SJCRH30 (cell line): ENCODE results near the gene QPCT. TPM values are rescaled to one million over a fixed set of nuclear protein-coding genes. Genes with fewer than 3 reads are reported as not detected.

ENCODE experiments used
- DNase-seq, 2 experiments: peaks; one replicate each; pipeline ENCODE4 v3.0.0-alpha.2; 2015 to 2020
- H3K27ac ChIP-seq: fragments of 250-450 bp; sonication (Bioruptor Pico); 2 replicates; pipeline ENCODE4 v1.5.1; 2020; ENCODE audit warnings: mild to moderate bottlenecking, moderate library complexity
- H3K27me3 ChIP-seq: fragments of 250-450 bp; sonication (Bioruptor Pico); 2 replicates; pipeline ENCODE4 v1.5.1; 2020; ENCODE audit warnings: mild to moderate bottlenecking, moderate library complexity
- H3K36me3 ChIP-seq: fragments of 250-450 bp; sonication (Bioruptor Pico); 2 replicates; pipeline ENCODE4 v1.5.1; 2020; ENCODE audit warnings: mild to moderate bottlenecking, moderate library complexity
- H3K4me1 ChIP-seq: fragments of 250-450 bp; sonication (Bioruptor Pico); 2 replicates; pipeline ENCODE4 v1.5.1; 2020; ENCODE audit warnings: mild to moderate bottlenecking, moderate library complexity
- H3K4me3 ChIP-seq: fragments of 250-450 bp; sonication (Bioruptor Pico); 2 replicates; pipeline ENCODE4 v1.5.1; 2020; ENCODE audit warnings: mild to moderate bottlenecking, moderate library complexity
- H3K9me3 ChIP-seq: fragments of 250-450 bp; sonication (Bioruptor Pico); replicated peaks from 2 replicates; pipeline ENCODE4 v1.5.1; 2020; ENCODE audit warnings: mild to moderate bottlenecking, moderate library complexity
- total RNA-seq: library from RNA; depleted of rRNA; stranded (reverse); fragments of >200 nt; shearing (Covaris generic); gene quantifications from 2 replicates; pipeline ENCODE4 v1.2.3, GENCODE V29; 2014

QPCT gene
- total RNA-seq, 1 experiment from 2014 or later, result 3.1 TPM

GRCh38 chr2:37319754-37320609 is 24.4 kb upstream of the QPCT start:
- H3K4me1 ChIP-seq, result peaks cover 15% of the 10 kb centered on the region
- H3K27me3 ChIP-seq, result no peaks in the 10 kb centered on the region
- no peaks in the 10 kb centered on the region for H3K9me3 ChIP-seq
- peaks cover 21% of the 10 kb centered on the region for H3K36me3 ChIP-seq
- no peak for DNase-seq
- no peak overlapping the region for H3K27ac ChIP-seq
- H3K4me3 ChIP-seq, result no peak overlapping the region

DNA sequence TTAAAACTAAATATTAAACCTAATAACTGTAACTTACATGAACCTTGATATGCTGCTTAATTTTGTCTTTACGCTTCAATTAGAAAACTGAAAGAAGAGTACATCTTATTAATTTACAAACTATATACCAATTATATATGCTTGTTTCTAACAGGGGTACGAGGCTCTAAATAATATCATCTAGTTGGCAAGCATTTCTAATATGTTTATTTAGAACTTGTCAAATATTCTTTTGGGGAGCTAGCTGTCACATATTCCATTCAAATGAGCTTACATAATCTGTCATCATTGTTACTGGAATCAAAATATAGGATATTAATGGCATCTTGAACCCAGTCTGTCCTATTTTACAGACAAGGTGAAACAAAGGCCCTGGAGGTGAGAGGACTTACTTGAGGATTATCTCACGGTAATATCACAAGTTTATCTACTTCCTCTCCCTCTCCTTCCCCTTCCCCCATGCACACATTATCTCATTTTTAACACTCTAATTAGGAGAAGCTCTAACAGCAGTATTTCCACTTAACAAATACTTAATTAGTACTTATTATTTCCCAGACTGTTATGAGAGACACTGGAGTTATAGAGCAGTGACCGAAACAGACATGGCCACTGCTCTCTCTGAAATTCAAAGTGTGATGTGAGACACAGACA is 23.3 kb upstream of the QPCT start:
- peaks cover 11% of the 10 kb centered on the region for H3K36me3 ChIP-seq
- H3K4me1 ChIP-seq, result peaks cover 15% of the 10 kb centered on the region
- no peak overlapping the region for H3K27ac ChIP-seq
- no peak for DNase-seq
- no peak overlapping the region for H3K4me3 ChIP-seq
- no peaks in the 10 kb centered on the region for H3K27me3 ChIP-seq
- H3K9me3 ChIP-seq, result no peaks in the 10 kb centered on the region

DNA sequence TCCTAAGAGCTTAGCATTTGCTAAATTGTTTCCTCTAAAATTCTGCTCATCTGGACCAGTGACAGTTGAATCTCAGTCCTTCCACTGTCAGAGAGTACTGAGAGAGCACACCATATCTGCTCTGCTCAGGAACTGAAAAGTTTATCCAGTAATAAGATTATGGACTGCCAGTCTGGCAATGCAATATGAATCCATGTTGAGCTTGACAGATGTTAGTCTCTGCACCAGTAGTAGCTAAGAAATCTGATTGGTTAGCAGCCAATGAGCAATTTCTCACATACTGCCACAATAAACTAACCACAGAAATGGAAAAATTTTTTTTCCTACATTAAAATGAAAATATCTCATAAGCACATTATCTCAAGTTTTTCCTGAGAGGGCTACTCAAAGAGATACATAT is 22.1 kb upstream of the QPCT start:
- peaks cover 15% of the 10 kb centered on the region for H3K4me1 ChIP-seq
- no peaks in the 10 kb centered on the region for H3K9me3 ChIP-seq
- no peak overlapping the region for H3K4me3 ChIP-seq
- H3K27me3 ChIP-seq, result no peaks in the 10 kb centered on the region
- no peak overlapping the region for H3K27ac ChIP-seq
- DNase-seq, result peak in 1 of 2 experiments; percentile 42
- H3K36me3 ChIP-seq, result 0 out of 2 replicates have a peak, but pooled peaks cover 3% of the 10 kb centered on the region

GRCh38 chr2:37323176-37323780 is 21.2 kb upstream of the QPCT start:
- DNase-seq, result peak in 1 of 2 experiments; percentile 23

GRCh38 chr2:37323781-37324535 is 20.5 kb upstream of the QPCT start:
- H3K4me3 ChIP-seq, result peak overlapping the region; percentile 85
- peak; percentile 29 to 61 for DNase-seq
- H3K9me3 ChIP-seq, result no peaks in the 10 kb centered on the region
- no peaks in the 10 kb centered on the region for H3K36me3 ChIP-seq
- peaks cover 10% of the 10 kb centered on the region for H3K4me1 ChIP-seq
- H3K27me3 ChIP-seq, result no peaks in the 10 kb centered on the region
- H3K27ac ChIP-seq, result peak overlapping the region; percentile 47

More at GRCh38 chr2:37323176-37323780, 21.2 kb upstream of the QPCT start:
- H3K27ac ChIP-seq, result no peak overlapping the region
- no peaks in the 10 kb centered on the region for H3K9me3 ChIP-seq
- peaks cover 15% of the 10 kb centered on the region for H3K4me1 ChIP-seq
- H3K27me3 ChIP-seq, result no peaks in the 10 kb centered on the region
- H3K36me3 ChIP-seq, result no peaks in the 10 kb centered on the region
- peak overlapping the region; percentile 85 for H3K4me3 ChIP-seq

- H3K27me3 ChIP-seq, result no peaks in the 10 kb centered on the region
- H3K4me1 ChIP-seq, result peaks cover 10% of the 10 kb centered on the region
- DNase-seq, result peak; percentile 86 to 87
- H3K9me3 ChIP-seq, result no peaks in the 10 kb centered on the region
- H3K27ac ChIP-seq, result peak overlapping the region; percentile 47; the same call in 1 of the 2 replicates
- no peaks in the 10 kb centered on the region for H3K36me3 ChIP-seq
- peak overlapping the region; percentile 85 for H3K4me3 ChIP-seq
Observed at GRCh38 chr2:37324536-37324785, 20.0 kb upstream of the QPCT start.

- Histone ChIP-seq H3K36me3 (no peaks in the 10 kb centered on the region), H3K27ac (peak within 1 kb of the TSS; percentile 47), H3K9me3 (no peaks in the 10 kb centered on the region), H3K27me3 (no peaks in the 10 kb centered on the region), H3K4me3 (peak within 1 kb of the TSS; percentile 85), H3K4me1 (peaks cover 8% of the 10 kb centered on the region)
- no peak for DNase-seq
Observed at GRCh38 chr2:37324786-37325624, 19.4 kb upstream of the QPCT start, which contains the start of gene PRKD3. TSS of gene PRKD3 (minus strand) at chr2:37324833. CDS start at chr2:37316524, 8,309 bp downstream.

DNA sequence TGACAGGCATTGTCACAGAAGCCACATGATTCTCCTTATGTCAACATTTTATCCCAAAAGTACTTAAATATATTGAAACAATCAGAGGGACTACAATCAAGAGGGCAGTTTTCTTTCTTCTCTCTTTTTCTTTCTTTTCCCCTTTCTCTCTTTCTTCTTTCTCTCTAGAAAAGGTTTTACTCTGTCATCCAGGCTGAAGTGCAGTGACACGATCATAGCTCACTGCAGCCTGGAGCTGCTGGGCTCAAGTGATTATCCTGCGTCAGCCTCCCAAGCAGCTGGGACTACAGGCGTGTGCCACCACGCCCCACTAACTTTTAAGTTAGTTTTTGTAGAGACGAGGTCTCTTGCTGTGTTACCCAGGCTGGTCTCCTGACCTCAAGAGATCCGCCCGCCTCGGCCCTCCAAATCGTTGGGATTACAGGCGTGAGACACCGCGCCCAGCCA is 18.8 kb upstream of the QPCT start:
- H3K36me3 ChIP-seq, result no peaks in the 10 kb centered on the region
- H3K4me1 ChIP-seq, result peaks cover 7% of the 10 kb centered on the region
- DNase-seq, result no peak
- H3K27ac ChIP-seq, result no peak overlapping the region
- no peaks in the 10 kb centered on the region for H3K27me3 ChIP-seq
- H3K9me3 ChIP-seq, result no peaks in the 10 kb centered on the region
- H3K4me3 ChIP-seq, result peak overlapping the region; percentile 85

DNA sequence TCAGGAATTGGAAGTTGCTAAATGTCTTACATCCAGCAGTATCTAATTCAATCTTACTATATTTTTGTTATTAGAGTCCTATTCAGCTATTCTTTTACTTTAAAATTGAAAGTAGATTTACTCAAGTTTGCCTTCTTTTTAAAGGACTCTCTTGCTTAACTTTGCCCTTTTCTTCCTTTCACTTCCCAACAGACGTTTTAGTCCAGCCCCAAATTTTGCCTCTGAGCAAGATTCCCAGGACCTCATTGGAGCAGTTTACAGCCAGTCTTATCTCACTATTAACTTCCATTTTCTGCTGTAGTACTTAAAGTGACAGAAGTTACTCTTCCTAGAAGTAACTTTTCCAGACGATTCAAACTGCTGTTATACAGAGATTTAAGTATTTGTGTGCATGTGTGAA is 18.1 kb upstream of the QPCT start:
- no peaks in the 10 kb centered on the region for H3K9me3 ChIP-seq
- peak overlapping the region; percentile 4; the same call in 1 of the 2 replicates for H3K4me3 ChIP-seq
- H3K27ac ChIP-seq, result no peak overlapping the region
- H3K27me3 ChIP-seq, result no peaks in the 10 kb centered on the region
- peak in 1 of 2 experiments; percentile 61 for DNase-seq
- H3K36me3 ChIP-seq, result no peaks in the 10 kb centered on the region
- H3K4me1 ChIP-seq, result peaks cover 7% of the 10 kb centered on the region

DNA sequence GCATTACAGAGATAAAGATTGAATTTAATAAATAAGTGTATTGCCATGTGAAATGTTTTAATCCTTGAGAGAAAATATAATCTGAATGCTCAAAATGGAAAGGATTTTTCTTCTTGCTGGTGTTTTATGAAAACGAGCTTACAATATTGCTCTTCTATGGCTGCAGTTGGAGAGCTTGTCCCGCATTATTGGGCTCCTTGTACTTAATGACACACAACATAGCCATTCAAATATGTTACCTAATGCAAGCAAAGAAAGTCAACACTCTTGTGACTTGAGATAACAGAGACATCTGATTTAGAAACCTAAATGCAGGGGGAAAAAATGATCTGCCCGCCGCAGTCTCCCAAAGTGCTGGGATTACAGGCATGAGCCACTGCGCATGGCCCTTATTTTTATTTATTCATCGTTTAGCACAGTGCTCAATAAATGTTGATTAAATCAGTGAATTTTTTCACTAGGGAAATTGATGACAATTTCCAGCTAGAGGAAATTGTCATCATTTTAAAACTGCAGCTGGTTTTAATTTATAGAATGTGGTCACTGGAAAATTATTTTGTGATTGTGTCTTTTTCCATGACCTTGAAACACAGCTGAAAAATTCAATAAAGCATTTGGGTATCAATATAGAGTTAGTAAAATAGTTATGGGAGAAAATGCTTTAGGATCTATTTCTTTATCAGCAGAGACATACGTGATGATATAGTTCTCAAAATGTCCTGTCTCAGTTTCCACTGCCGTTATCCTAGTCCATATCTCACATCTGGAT is 17.4 kb upstream of the QPCT start:
- Histone ChIP-seq H3K9me3 (no peaks in the 10 kb centered on the region), H3K4me1 (peaks cover 6% of the 10 kb centered on the region), H3K4me3 (no peak overlapping the region), H3K36me3 (no peaks in the 10 kb centered on the region), H3K27me3 (no peaks in the 10 kb centered on the region), H3K27ac (no peak overlapping the region)
- DNase-seq, result no peak

- no peak overlapping the region for H3K4me3 ChIP-seq
- no peak for DNase-seq
- H3K4me1 ChIP-seq, result peaks cover 14% of the 10 kb centered on the region
- no peaks in the 10 kb centered on the region for H3K36me3 ChIP-seq
- no peaks in the 10 kb centered on the region for H3K9me3 ChIP-seq
- H3K27me3 ChIP-seq, result no peaks in the 10 kb centered on the region
- no peak overlapping the region for H3K27ac ChIP-seq
Observed at GRCh38 chr2:37330681-37331080, 13.7 kb upstream of the QPCT start.

DNA sequence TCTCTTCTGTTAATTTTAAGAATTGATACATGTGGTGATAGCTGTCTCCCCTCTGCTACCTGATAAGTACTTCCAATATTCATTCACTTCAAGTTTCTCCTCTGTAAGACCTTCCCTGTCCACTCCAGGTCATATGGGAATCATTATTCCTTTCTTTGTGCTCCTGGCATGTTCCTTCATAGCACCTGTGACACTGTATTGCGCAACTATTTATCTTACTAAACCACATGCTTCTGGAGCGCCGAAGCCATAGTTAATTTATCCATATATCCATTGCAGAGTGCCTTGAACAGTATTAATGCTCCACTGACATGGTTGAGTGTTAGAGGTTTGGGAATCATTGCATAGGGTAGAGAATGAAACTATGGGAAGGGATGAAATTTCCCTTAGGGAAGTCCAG is 11.9 kb upstream of the QPCT start:
- Histone ChIP-seq H3K4me3 (no peak overlapping the region), H3K27ac (peak overlapping the region; percentile 43)

GRCh38 chr2:37333256-37333655 is 11.2 kb upstream of the QPCT start:
- Histone ChIP-seq H3K27me3 (no peaks in the 10 kb centered on the region), H3K4me3 (no peak overlapping the region), H3K27ac (peak overlapping the region; percentile 43), H3K4me1 (peaks cover 14% of the 10 kb centered on the region), H3K9me3 (no peaks in the 10 kb centered on the region), H3K36me3 (no peaks in the 10 kb centered on the region)
- DNase-seq, result peak; percentile 39 to 83

More for the DNA sequence above, 11.9 kb upstream of the QPCT start:
- H3K27me3 ChIP-seq, result no peaks in the 10 kb centered on the region
- no peaks in the 10 kb centered on the region for H3K9me3 ChIP-seq
- H3K36me3 ChIP-seq, result no peaks in the 10 kb centered on the region
- DNase-seq, result no peak
- H3K4me1 ChIP-seq, result peaks cover 14% of the 10 kb centered on the region
